NCI-H2227 (cell line): Measurements from ENCODE around the gene FAM153A.
"Not testable (repeated sequence)": the region's sequence is repeated elsewhere in the genome, so short reads cannot be mapped to it uniquely, and the experiment has no call there.

Experiments
- DNase-seq: peaks from one replicate; lab custom pipeline; 2025; ENCODE audit not compliant: unreplicated experiment; lab: John Stamatoyannopoulos, UW

The FAM153A gene

DNA sequence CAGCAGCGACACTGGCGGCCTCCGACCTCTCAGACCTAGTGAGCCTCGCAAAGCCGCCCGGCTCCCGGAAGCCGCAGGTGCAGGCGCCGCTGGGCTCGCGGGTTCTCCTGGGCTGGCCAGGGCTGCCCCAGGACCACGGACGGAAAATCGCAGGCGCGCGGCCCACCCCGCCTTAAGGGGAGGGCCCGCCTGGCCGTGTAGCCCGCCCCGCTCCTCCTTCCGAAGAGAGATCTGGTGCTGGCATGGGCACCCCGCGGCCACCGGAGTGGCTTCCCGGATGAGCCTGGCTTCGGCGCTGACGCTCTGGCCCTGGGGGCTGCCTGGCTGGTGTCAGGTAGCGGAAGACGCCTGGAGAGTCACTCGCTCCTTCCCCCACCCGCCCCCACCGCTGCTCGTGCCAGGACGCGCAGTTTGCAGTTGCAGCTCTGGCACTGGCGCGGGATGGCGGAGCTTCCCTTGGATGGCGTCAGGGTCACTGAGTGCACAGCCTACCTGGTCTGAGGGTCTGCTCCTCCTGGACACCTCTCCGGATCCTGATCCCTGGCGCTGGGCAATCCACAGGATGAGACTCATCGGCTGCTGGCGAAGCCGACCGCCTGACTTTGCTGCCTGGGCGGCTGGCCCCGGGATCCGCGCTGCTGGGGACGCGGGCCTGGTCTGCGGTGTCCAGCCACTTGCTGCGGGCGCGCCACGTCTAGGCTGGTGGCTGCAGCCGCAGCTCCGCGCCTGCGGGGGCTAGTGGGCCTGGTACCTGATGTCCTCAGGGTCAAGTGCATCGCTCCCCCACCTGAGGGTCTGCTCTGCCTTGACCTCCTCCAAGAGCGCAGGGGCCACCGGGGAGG is at the start of gene FAM153A:
FAM153A (minus strand) TSS at position 108 of the 842 bp plus-strand sequence.
- DNase-seq: not testable (repeated sequence)

DNA sequence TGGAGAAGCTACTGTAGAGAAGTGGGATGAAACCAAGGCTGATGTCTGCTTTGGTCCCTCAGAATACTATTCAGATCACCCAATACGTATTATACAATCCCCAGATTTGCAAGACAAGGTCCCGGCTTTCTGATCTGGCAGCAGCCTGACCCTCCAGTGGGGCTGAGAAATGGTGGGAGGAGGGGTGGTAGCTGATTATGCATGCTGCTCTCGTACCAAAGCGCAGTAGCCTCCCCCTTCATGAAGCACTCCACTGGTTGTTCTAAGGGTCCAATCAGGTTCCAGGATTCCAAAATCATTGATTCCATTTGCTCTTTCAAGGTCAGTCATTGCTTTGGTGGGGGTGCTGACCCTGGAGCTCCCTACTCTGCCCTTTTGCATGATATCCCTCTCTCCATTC is 49.6 kb upstream of the FAM153A start:
- DNase-seq: not testable (repeated sequence)

DNA sequence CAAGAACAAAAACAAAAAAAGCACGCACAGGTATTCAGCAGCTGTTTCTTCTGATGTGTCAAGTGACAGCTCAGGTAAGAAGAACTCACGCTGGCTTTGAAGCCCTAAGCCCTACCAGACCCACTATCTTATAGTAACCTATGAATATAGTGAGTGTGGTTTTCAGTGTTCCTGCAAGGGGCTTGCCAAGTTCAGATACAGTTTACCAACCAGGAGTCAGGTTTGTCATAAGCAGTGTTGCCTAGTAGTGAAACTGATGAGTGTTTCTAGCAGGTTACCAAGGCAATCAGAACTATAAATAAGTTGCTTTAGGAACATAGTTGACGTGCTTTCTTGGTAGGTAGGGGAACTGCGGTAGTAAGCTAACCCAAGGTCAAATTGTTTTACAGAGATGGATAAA is 43.4 kb upstream of the FAM153A start:
- not testable (repeated sequence) for DNase-seq

DNA sequence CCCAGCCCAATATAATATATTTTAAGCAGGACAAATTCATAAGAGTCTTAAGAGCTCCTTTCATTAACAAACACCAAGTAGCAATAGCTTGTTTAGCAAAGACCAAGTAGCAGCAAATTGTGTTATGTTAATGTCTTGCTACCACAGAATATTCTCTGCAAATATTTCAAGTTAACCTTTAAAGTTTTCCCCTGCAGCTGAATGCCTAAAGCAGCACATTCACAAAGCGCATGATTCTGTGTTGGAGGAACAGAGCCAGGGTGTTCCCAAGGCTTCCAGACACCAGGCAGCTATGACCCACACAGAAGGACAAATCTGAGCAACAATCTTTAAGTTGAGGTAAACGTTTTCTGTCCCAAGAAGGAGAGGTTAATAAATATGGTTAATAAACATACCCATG is 42.1 kb upstream of the FAM153A start:
- not testable (repeated sequence) for DNase-seq

GRCh38 chr5:177822489-177822888 is 39.8 kb upstream of the FAM153A start:
- not testable (repeated sequence) for DNase-seq

- DNase-seq: not testable (repeated sequence)
These were observed 37.0 kb upstream of the FAM153A start for GRCh38 chr5:177819664-177820063.

DNA sequence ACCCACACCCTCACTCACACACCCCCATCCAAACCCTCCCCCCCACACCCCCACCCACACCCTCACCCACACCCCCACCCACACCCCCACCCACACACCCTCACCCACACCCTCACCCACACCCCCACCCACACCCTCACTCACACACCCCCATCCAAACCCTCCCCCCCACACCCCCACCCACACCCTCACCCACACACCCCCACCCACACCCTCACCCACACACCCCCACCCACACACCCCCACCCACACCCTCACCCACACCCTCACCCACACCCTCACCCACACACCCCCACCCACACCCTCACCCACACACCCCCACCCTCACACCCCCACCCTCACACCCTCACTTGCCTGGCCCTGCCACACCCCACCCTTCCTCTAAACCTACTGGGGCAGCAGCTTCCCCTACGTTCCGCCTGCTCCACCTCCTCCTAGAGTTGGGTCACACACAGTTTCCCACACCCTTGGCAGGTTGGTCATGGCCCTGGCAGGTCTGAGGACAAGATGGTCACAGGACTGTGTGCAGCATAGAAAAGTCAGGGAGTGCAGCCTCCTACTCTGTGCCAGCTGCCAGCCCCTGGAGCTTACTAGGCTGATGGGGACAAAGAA is 30.2 kb upstream of the FAM153A start:
- DNase-seq: not testable (repeated sequence)

- not testable (repeated sequence) for DNase-seq
These were observed 29.6 kb upstream of the FAM153A start for GRCh38 chr5:177812160-177812743.

DNA sequence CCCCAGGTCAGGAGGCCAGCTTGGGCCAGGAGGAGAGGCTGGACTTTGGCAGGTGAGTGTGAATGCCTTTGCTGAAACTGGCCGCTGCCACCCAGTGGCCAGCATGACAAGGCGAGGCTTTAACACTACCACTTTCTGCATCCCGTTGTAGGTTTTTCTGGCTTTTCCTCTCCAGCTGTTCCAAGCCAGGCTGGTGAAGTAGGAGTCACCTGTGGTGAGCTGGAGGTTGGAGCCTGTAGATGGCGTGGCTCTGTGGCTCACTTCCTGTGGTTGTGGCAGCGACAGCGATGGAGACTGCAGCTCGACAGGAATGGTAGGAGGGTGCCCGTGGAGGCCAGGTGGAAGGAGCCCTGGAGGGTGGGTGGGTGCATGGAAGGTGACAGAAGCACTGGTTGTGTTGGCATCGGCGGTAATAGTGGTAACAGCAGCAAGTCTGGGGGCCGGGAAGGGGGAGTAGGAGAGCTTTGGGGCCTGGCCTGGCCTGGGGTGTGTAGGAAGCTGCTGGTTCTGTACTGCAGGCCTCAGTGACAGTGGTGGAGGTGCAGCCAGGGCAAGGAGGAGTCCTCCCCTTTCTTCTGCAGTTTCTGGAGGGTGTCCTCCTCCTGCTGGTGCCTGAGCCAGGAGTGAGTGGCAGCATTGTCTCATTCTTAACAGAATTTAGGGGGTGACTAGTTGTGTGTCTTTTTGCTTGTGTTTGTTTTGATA is 26.7 kb upstream of the FAM153A start:
- not testable (repeated sequence) for DNase-seq

GRCh38 chr5:177808420-177808819 is 25.7 kb upstream of the FAM153A start:
- DNase-seq: not testable (repeated sequence)

DNA sequence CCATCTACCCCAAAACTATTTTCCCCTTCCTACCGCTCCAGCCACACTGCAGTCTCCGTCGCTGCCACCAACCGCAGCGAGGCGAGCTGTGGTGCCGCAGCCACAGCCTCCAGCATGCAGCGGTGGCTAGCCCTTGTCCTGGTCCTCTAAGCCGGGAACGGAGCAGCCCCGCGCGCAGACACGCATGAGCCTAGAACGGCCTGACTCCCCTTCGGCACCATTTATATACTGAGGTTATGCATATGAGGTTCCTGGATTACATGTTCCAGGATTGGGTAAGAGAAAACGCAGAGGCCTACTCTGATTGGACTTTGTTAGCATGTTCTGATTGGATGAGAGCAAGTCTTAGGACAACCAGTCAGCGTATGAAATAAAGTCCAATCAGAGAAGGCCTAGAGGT is 24.6 kb upstream of the FAM153A start:
- DNase-seq: not testable (repeated sequence)

DNA sequence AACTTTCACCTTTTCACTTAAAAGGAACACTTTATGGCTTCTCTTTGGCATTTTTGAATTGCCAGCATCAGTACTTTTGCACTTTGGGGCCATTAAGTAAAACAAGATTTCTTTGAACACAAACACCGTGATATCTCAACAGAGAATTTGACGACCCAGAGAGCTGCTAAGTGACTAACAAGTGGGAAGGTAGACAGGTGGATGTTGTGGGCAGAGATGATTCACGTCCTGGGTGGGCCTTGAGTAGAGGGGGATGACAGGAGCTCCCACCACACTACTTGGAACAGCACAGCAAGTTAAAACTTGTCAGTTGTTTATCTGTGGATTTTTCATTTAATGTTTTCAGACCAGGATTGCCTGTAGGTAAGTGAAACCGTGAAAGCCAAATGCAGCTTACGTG is 18.7 kb upstream of the FAM153A start:
- DNase-seq: not testable (repeated sequence)

DNA sequence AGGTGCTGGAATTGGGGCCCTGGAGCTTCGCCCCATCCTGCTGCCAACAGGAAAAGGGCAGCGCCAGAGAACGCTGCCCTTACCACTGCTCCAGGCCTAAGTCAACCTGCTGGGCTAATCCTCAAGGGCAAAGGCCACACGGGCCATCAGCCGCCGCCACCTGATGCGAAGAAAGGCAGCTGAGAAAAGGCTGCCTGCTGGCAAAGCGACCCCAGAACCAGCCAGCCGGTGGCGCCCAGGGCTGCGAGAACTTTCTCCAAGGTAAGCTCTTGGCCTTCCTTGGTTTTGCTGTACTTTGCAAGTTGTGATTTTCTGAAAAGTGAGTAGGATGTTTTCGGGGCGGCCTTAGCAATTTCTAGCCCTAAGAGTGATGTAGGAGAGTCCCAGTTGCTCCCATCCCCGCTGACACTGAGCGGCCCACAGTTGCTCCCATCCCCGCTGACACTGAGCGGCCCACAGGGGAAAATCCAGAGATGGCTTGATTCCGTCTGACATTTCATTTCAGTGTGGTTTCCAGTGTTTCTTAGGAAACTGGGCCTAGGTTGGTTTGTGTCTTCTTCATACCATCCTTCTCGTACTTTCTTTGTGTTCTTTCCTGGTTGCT is 15.6 kb upstream of the FAM153A start:
- not testable (repeated sequence) for DNase-seq

DNA sequence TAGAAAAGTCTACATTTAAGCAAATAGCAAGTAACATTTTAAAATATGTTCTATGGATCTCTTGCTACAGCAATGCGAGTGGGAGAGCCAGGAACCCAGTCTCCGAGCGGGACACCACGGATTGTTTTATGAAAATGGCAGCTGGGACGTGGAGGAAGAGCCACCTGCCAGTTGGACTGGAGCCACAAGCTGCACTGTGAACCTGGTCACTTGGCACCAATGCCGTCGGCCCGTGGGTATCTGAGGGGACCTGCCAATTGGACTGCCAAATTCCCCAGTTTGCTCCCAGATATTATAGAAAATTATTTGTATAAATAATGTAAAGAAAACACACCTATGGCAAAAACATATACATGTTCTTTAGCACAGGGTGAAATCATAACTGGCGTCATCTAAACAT is 10.6 kb upstream of the FAM153A start:
- DNase-seq: not testable (repeated sequence)

DNA sequence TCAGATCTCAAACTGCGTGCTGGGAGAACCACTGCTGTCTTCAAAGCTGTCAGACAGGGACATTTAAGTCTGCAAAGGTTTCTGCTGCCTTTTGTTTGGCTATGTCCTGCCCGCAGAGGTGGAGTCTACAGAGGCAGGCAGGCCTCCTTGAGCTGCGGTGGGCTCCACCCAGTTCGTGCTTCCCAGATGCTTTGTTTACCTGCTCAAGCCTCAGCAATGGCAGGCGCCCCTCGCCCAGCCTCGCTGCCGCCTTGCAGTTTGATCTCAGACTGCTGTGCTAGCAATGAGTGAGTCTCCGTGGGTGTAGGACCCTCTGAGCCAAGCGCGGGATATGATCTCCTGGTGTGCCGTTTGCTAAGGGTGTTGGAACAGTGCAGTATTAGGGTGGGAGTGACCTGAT is 8.9 kb upstream of the FAM153A start:
- not testable (repeated sequence) for DNase-seq

GRCh38 chr5:177782169-177782568 is 530 bp downstream of the FAM153A start:
- DNase-seq: not testable (repeated sequence)

DNA sequence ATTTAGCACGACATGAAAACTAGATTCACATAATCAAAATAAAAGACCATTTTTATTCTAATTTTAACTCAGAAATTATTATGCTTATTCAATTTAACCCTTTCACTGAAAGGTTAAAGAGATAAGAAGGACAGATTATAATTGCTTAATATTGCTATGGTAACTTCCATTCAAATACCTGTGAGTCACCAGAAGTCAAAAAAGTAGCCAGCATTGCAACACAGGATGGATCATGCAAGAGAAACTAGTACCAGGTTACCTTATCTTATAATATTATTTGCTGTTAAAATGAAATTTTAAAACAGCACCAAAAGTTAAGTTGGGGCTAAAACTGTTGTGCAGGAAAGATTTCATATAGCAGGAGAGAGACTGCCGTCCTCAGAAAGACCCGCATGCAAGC is 11.5 kb downstream of the FAM153A start:
- not testable (repeated sequence) for DNase-seq

DNA sequence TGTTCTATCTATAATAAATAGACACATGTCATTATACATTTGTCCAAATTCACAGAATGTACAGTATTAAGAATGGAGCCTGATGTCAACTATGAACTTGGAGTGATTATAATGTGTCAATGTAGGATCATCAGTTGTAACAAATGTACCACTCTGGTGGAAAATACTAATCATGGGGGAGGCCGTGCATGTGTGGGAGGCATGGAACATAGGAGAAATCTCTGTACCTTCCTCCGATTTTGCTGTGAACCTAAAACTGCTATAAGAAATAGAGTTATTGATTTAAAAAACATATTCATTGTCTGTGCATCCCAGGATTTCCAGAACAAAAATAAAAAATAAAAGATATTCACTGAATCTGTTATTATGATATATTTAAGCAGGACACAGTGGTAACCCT is 12.1 kb downstream of the FAM153A start:
- DNase-seq: not testable (repeated sequence)

DNA sequence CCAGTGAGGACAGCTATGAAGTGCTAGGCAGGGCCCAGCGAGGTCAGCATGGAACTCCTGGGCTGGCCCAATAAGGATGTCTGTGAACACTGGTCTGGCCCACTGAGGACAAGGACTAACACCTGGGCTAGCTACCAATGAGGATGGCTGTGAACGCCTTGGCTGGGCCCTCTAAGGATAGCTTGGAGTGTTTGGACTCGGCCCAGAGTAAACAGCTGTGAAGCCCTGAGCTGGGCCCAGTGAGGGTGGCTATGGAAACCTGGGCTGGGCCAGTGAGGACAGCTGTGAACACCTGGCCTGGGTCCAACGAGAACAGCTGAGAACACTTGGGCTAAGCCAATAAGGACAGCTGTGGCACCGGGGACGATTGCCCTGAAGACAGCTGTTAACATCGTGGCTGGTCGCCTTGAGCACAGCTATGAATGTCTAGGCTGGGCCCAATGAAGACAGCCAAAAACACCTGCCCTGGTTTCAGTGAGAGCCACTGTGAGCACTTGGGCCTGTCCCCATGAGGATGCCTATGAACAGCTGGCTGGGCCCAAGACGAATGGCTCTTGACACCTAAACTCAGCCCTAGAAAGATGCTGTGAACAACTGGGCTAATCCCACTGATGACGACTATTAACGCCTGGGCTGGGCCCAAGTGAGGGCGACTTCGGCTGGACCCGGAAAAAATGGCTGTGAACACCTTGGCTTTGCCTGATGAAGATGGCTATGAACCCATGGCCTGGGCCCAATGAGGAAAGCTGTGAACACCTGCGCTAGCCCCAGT is 18.8 kb downstream of the FAM153A start:
- DNase-seq: not testable (repeated sequence)

DNA sequence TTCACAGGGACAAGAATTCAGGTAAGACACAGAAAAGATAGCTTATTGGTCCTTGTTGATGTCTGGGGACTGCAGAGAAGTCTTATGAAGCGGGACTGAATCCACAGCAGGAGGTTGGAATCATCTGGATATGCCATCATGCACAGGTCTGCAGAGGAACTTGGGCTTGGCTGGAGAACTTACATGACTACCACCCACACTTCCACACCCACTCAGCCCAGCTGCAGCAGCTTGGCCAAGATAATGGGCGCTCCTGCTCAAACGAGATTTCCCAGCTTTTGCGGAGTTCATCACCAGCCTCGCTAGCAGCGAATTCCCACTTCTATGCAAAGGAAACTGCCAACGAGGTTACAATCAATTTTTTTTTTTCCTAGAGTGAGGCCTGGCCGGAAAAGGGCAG is 21.7 kb downstream of the FAM153A start:
- not testable (repeated sequence) for DNase-seq
